GM21423 (cell line): ENCODE results near the gene SIPA1L3.

Experiments used
- ATAC-seq: cut with Tn5 transposase; IDR thresholded peaks from one replicate; pipeline ENCODE4 v1.9.1; 2021; ENCODE audit warnings: mild to moderate bottlenecking, moderate library complexity; ENCODE audit not compliant: unreplicated experiment

Gene SIPA1L3

GRCh38 chr19:37991841-37992248 lies 84.8 kb downstream of the SIPA1L3 start:
- no peak for ATAC-seq

- ATAC-seq = no peak
Measured at GRCh38 chr19:37992761-37993160, 85.8 kb downstream of the SIPA1L3 start.

DNA sequence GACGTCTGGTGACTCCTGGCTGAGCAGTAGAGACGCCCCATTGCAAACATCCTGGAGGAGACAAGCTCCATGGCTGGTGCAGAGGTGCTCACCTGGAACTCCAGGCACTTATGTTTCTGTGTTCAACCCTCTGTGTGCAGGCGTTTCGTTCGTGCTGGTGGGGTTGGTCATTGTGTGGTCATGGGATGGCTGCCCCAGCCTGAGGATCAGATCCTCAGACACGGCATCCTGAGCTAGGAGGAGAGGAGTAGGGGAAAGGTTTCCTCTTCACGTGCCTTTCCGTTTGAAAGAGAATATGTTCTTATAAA lies 87.8 kb downstream of the SIPA1L3 start:
- ATAC-seq = no peak

DNA sequence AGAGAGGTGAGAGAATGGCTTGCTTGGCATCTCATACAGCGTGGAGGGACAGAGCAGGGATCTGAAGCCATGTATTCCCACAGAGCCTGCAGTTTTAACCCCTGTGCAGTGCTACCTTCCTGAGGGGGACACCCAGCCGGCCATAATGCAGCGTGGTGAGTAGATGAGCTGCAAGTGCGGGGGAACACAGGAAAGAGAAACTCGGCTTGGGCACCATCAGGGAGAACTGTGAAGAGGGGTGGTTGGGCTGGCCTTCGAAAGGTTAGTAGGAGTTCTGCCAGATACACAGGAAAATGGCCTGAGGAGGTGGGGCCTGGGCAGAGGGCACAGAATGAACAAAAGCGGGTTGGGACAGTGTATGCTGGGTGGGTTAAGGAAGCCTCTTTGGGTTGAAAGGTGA lies 88.3 kb downstream of the SIPA1L3 start:
- ATAC-seq = no peak

DNA sequence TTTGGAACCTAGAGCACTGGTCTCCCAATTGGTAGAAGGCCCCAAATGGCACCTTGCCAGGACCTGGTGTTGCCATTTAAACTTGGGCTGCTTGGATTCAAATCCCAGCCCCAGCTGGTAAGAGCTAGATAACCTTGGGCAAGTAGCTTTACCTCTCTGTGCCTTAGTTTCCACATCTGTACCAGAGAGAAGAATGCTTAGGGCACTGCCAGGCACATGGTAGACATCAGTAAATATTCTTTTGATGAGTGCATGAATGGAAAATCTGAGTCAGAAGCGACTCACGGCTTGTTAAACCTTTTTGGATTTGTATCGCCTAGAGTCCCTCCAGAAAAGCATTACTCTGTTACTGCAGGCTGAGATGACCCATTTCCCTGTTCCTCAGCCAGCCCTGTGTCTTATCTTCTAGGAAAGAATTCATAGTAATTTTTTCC lies 90.9 kb downstream of the SIPA1L3 start:
- no peak for ATAC-seq

DNA sequence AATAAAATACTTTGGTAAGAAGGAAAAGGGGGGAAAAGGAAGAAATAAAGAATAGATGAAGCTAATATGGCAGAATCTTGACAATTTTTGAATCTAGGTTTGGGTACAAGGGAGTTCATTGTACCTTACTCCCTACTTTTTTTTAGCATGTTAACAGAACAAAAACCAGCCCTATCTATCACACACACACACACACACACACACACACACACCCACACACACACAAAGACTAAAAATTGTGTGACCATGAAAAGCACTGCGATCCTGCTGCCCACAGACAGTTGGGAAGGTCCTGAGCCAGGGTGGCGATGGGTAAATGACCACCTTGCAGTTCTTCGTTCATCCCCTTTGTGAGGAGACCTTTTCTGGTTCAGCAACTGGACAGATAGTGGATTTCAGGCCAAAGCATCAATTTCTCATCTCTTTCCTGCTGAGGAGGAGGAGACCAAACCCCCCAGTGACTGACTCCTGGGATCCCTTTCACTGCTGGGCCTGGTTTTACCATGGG lies 91.8 kb downstream of the SIPA1L3 start:
- ATAC-seq = no peak

DNA sequence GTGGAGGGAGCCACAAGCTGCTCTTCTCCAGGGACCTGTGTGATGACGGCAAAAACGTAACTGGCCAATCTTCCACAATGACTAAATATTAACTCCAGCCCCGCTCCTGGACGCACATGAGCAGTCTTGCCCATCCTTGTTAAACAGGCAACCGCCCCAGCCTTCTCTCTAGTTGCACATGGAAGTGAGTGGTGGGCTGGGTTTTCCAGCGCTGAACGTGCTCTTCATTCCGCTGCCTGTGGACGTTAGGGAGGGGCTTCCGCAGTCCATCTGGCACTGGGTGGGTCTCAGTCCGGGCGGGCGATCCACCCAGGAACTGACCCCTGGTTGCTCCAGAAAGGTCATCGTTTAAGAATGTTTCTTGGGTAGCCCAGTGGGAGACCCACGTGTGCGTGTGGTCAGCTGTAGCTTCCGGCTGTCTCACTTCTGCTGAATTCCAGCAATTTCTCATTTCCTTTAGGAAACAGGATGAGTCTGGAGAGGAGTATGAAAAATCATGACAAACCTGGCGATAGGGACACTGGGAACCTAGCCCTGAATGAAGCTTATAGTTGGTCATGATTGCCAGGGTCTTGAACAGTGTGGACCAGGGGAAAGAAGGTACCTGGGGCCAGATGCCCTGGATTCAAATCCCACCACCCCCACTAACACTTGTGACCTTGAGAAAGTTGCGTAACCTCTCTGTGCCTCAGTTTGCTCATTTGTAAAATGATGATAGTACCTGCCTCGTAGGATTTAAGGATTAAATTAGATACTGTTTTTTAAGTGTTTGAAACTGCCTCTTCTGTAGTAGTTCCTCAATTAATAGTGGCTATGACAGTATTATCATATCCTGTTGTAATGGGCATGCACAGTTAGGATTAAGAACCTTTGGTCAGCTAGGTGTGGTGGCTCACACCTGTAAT lies 92.6 kb downstream of the SIPA1L3 start:
- no peak for ATAC-seq

DNA sequence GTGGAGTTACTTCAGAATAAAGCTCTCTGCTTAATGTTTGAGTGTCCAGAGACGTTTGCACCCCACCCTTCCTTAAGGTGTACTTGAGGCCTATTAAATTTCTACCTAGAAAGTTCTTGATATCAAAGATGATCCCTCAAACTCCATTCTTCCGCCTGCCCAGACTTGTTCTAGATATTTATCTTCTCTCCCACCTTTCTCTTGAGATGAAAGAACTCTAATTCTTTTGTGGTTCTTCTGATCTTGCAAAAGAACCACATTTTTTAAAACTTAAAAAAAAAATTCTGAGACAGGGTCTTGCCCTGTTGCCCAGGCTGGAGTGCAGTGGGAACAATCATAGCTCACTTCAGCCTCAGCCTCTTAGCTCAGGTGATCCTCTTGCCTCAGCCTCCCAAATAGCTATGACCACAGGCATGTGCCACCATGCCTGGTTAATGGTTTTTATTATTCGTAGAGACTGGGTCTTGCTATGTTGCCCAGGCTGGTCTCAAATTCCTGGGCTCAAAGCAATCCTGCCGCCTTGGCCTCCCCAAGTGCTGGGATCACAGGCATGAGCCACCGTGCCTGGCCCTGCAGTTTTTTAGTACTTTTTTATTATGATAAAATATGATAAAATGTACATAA lies 94.3 kb downstream of the SIPA1L3 start:
- no peak for ATAC-seq

DNA sequence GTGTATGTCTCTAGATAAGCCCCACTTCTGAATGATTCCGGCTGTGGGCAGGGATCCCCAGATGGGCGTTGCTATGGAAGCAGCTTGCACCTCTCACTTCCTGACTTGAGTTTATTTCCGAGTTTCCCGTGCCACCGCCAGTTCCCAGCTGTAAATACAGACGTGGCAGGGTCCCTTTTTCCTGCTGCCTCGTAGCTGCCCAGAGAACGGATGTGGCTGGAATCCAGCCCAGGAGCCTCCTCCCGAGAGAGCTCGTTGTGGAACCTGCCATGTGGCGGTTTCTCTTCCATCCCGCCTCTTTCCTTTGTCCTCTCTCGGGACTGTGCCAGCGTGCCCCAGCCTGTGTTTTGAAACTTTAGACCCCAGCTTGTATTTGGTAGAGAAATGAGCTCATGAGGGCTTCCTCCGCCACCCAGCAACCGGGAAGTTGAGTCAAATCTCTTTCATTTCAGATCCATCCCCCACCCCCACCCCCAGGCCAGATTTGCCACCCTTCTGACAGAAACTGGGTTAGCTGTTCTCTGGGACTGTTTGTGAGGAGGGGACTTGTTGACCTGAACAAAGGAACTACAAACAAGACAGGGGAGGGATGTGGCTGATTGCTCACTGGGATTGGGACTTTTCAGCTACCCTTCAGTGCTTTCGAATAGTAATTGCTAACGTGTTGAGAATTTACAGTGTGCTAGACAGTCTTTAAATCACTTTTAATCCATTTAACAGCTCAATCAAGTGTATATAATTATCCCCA lies 96.6 kb downstream of the SIPA1L3 start:
- ATAC-seq = no peak

DNA sequence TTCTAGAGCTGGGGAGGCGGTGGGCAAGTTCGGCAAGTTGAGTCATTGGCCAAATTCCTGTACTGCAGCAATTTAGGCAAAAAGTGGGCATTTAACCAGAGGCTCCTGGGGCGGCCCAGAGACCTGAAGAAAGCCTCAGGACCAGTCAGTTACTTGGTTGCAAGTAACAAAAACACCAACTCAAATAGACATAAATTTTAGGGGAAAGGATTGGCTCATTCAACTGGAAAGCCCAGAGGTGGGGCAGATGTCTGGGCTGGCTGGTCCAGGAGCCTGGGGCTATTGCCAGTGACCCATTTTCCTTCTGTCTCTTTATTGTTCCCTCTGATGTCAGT lies 97.1 kb downstream of the SIPA1L3 start:
- ATAC-seq = no peak

- peak; percentile 56 for ATAC-seq
Measured at GRCh38 chr19:38004521-38005223, 97.7 kb downstream of the SIPA1L3 start.

- ATAC-seq = no peak
Measured at GRCh38 chr19:38005224-38005614, 98.2 kb downstream of the SIPA1L3 start.

DNA sequence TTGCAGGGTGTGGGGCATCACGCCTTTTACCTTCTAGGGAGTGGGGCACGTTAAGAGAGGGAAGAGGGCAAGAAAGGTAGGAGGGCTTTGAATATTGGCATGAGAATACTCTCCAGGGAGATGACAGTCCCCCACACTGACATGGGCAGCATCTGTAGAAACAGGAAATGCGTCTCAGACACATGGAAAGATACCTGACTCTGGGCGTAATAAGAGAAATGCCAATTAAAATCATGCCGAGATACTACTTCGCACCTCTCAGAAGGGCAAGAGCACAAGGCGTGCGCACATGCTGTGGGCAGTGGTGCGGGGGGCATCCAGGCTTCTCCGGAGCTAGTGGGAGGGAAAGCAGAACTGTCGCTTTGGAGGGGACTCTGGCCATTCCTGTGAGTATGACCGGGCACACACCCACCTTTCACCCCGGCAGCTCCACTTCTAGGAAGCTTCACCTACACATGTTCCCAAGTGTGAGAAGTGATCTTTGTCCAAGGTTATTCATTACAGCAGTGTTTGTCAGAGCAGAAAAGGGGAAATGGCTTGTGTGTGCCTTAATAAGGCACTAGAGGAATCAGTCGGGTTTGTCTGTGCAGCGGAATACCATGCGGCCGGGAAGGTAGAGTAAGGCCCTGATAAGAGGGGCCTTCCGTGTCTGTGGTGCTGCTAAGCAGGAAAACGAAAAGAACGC lies 99.5 kb downstream of the SIPA1L3 start:
- ATAC-seq = no peak

DNA sequence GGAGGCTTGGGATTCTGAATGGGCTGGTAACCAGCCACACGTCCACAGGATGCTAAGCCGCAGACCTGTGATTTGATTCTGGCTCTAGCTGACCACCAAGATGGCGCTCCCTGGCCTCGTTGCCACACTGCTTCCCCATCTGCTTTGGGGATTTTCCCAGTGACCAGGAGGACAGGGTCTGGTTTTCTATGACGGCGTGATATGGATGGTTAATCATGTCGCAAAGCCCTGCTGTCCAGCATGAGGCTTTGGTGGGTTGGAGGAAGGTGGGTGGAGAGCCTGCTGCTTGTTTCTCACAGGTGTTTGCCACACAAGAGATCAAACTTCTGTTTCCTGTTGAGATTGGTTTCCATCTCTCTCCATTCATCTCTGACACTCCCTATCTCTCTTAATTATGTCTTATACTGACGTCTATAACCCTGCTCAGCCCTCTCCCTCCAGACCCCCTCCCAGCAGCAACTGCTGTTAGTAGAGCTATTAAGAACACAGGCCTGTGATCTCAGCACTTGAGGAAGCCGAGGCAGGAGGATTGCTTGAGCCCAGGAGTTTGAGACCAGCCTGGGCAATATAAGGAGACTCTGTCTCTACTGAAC lies 102.7 kb downstream of the SIPA1L3 start:
- no peak for ATAC-seq

DNA sequence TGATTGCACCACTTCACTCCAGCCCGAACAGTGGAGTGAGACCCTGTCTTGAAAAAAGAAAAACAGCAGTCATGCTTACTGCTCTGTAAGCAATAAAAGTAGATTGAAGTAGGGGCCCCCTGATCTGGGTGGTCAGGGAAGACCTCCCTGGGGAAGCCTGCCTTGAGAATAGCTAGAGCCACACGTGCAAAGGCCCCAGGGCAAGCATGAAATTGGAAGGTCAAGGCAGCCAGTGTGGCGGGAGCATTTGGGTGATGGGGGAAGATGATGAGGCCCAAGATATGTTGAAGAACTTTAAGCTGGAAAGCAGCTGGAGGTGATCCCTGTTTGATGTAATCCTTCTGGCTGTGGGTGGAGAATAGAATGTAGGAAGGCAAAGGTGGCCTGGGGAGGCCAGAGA lies 104.4 kb downstream of the SIPA1L3 start:
- no peak for ATAC-seq

- no peak for ATAC-seq
Measured at GRCh38 chr19:38012290-38012689, 105.3 kb downstream of the SIPA1L3 start.

DNA sequence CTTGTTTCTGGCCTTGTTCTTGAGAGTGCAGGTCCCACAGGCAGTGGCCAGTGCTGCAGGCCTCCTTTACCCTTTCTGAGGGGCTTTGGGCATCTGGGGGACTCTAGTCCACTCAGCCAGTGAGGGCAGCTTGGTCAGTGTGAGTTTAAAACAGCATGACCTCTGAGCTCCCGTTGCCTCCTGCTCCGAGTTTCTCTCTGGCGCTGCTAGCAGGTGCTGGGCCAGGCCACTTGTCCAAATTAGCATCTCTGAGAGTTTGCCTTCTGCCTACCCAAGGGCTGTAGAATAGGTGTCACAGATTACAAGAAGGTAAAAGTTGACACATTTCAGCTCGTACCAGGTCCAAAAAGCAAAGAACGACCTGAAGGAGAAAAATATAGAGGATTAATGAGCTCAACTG lies 105.9 kb downstream of the SIPA1L3 start:
- ATAC-seq = no peak

DNA sequence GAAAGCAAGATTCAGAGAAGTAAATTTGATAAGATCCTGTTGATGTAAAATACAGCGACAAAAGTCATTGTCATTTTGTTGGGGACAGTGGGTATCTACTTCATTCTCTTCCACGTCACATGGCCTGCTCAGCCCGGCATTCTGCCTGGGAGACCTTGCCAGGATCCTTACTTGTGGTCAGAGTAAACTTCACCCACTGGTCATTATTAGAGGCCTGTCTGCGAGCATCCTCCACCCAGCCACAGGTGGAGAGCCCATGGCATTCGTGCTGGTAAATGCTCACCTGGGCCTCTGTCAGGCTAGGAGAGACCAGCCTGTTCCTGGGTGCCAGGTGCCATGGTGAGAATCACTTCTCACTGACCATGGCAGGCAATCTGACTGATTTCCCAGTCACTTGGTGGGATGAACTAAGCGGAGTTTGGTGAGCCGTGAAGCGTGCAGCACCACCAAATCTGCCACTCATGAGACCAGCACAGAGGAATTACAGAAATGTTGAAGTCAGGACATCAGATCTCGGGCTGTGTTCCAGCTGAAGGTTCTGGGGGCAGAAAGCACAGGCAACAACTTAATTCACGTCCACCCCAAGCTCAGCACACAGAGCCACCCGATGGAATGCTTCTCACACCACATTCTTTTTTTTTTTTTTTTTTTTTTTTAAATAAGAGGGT lies 107.0 kb downstream of the SIPA1L3 start:
- no peak for ATAC-seq

DNA sequence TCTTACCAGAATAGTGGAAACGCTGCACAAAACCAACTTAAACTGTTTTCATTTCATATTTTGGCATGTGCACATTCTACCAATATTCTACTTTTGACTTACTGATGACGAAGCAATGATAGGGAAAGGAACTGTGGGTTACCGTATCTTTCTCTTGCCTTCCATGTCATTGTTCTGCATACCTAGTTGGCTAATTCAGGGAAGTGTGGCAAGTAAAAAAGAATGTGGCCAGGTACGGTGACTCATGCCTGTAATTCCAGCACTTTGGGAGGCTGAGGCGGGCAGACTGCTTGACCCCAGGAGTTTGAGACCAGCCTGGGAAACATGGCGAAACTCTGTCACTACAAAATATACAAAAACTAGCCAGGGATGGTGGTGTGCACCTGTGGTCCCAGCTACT lies 108.2 kb downstream of the SIPA1L3 start:
- no peak for ATAC-seq

GRCh38 chr19:38015761-38016160 lies 108.8 kb downstream of the SIPA1L3 start:
- ATAC-seq = no peak
